ENCODE data around the gene STARD3. TPM values are rescaled to one million over a fixed set of nuclear protein-coding genes. Genes with fewer than 3 reads are reported as not detected.

The STARD3 gene
- total RNA-seq, 1 experiment from 2014 or later = 42.9 TPM

GRCh38 chr17:39635614-39636176 lies 1.2 kb upstream of the STARD3 start:
- no peak for DNase-seq (ENCODE audit: low spot score)

- no peak for DNase-seq (ENCODE audit: low spot score)
Measured at GRCh38 chr17:39636587-39636926, 387 bp upstream of the STARD3 start.

GRCh38 chr17:39638317-39638716 lies 1.4 kb downstream of the STARD3 start:
- no peak for DNase-seq (ENCODE audit: low spot score)

GRCh38 chr17:39639043-39639442 lies 2.1 kb downstream of the STARD3 start:
- DNase-seq (ENCODE audit: low spot score) = no peak

- DNase-seq (ENCODE audit: low spot score) = no peak
Measured at GRCh38 chr17:39639566-39640458, 2.9 kb downstream of the STARD3 start.

GRCh38 chr17:39640591-39641031 lies 3.7 kb downstream of the STARD3 start:
- DNase-seq (ENCODE audit: low spot score) = no peak

GRCh38 chr17:39641097-39641496 lies 4.2 kb downstream of the STARD3 start:
- no peak for DNase-seq (ENCODE audit: low spot score)

GRCh38 chr17:39641883-39642282 lies 4.9 kb downstream of the STARD3 start:
- DNase-seq (ENCODE audit: low spot score) = no peak

GRCh38 chr17:39642291-39643074 lies 5.5 kb downstream of the STARD3 start:
- no peak for DNase-seq (ENCODE audit: low spot score)

- peak; percentile 51 for DNase-seq (ENCODE audit: low spot score)
Measured at GRCh38 chr17:39643271-39643670, 6.3 kb downstream of the STARD3 start.

GRCh38 chr17:39647256-39647655 lies 10.3 kb downstream of the STARD3 start:
- DNase-seq (ENCODE audit: low spot score) = no peak

GRCh38 chr17:39648616-39649366 lies 11.8 kb downstream of the STARD3 start:
- DNase-seq (ENCODE audit: low spot score) = no peak

GRCh38 chr17:39650121-39650579 lies 13.2 kb downstream of the STARD3 start:
- DNase-seq (ENCODE audit: low spot score) = peak; percentile 94

- DNase-seq (ENCODE audit: low spot score) = no peak
Measured at GRCh38 chr17:39651923-39652586, 15.1 kb downstream of the STARD3 start.

GRCh38 chr17:39652587-39653315 lies 15.8 kb downstream of the STARD3 start:
- no peak for DNase-seq (ENCODE audit: low spot score)

- no peak for DNase-seq (ENCODE audit: low spot score)
Measured at GRCh38 chr17:39653316-39653661, 16.3 kb downstream of the STARD3 start.

GRCh38 chr17:39653662-39654331 lies 16.9 kb downstream of the STARD3 start:
- peak; percentile 38 for DNase-seq (ENCODE audit: low spot score)

GRCh38 chr17:39655105-39655504 lies 18.2 kb downstream of the STARD3 start:
- DNase-seq (ENCODE audit: low spot score) = no peak

- no peak for DNase-seq (ENCODE audit: low spot score)
Measured at GRCh38 chr17:39658346-39658745, 21.4 kb downstream of the STARD3 start.

- no peak for DNase-seq (ENCODE audit: low spot score)
Measured at GRCh38 chr17:39658760-39659159, 21.8 kb downstream of the STARD3 start.
